Lower lobe of right lung (tissue), 2 donors: ENCODE measurements around the gene PLEKHA5. TPM values are rescaled to one million over a fixed set of nuclear protein-coding genes. Genes with fewer than 3 reads are reported as not detected.
"Not testable (repeated sequence)": the region's sequence is repeated elsewhere in the genome, so short reads cannot be mapped to it uniquely, and the experiment has no call there.

Source experiments
- ATAC-seq, 2 donors: fragments of 200-7000 bp; cut with Tn5 transposase; one replicate each; pipeline ENCODE4 v1.9.1; 2020 to 2022; ENCODE audit warnings: mild to moderate bottlenecking in 2 of 2, moderate library complexity in 2 of 2
- DNase-seq: peaks from one replicate; pipeline ENCODE4 v3.0.0-alpha.2; 2020
- H3K27ac ChIP-seq: fragments of 200-600 bp; one replicate; pipeline ENCODE4 v1.8.0; 2022
- H3K27me3 ChIP-seq: fragments of 200-600 bp; one replicate; pipeline ENCODE4 v1.8.0; 2022; ENCODE audit warnings: low read depth
- H3K36me3 ChIP-seq: fragments of 200-600 bp; one replicate; pipeline ENCODE4 v1.8.0; 2022; ENCODE audit warnings: mild to moderate bottlenecking
- H3K4me1 ChIP-seq: fragments of 200-600 bp; one replicate; pipeline ENCODE4 v1.8.0; 2022
- H3K4me3 ChIP-seq: fragments of 200-600 bp; one replicate; pipeline ENCODE4 v1.8.0; 2022; ENCODE audit warnings: mild to moderate bottlenecking
- H3K9me3 ChIP-seq: fragments of 200-600 bp; one replicate; pipeline ENCODE4 v1.8.0; 2022
- intact Hi-C: fragments of 100-400 bp; cut with DNase I; formaldehyde crosslinking; loops from one replicate; pipeline ENCODE4 v1.11.0; 2022
- total RNA-seq: library from RNA; stranded (reverse); fragmentation: NEBNext Ultra II Directional; extraction: Animal tissue kit (Norgen Biotek cat#: 25700); gene quantifications from one replicate; pipeline ENCODE4 v1.2.1, GENCODE V29; 2021
- TF ChIP-seq, protein P1 (sequence below): fragments of 200-600 bp; IDR thresholded peaks from one replicate; pipeline ENCODE4 v1.8.0; 2022; ENCODE audit warnings: antibody characterized with exemption, mild to moderate bottlenecking
- donor health status: DM: no; HTN: yes; CAD: no; lungs with severe emphysema.

The PLEKHA5 gene
- total RNA-seq, 1 donor from 2014 or later, result 29.2 TPM

DNA sequence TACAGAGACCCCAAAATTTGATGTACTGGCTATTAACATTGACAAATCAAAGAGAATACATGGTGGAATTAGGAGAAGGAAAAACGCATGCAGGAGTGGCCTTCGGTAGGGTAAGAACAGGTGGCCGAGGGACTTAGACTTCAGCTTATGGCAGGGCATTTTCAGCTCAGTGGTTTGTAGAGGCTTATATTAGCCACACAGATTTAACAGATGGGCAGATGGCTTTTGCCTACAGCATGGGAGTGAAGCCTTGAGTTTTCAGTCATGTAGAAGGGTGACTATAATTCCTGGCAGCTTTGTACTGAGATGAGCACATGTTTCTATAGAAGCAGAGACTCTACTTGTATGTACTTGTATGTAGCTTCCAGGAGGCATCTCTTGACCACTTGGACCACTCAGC is 40.9 kb upstream of the PLEKHA5 start:
- H3K27ac ChIP-seq, result no peak overlapping the region
- no peaks in the 10 kb centered on the region for H3K36me3 ChIP-seq
- H3K4me3 ChIP-seq, result no peak overlapping the region
- TF ChIP-seq, protein P1, sequence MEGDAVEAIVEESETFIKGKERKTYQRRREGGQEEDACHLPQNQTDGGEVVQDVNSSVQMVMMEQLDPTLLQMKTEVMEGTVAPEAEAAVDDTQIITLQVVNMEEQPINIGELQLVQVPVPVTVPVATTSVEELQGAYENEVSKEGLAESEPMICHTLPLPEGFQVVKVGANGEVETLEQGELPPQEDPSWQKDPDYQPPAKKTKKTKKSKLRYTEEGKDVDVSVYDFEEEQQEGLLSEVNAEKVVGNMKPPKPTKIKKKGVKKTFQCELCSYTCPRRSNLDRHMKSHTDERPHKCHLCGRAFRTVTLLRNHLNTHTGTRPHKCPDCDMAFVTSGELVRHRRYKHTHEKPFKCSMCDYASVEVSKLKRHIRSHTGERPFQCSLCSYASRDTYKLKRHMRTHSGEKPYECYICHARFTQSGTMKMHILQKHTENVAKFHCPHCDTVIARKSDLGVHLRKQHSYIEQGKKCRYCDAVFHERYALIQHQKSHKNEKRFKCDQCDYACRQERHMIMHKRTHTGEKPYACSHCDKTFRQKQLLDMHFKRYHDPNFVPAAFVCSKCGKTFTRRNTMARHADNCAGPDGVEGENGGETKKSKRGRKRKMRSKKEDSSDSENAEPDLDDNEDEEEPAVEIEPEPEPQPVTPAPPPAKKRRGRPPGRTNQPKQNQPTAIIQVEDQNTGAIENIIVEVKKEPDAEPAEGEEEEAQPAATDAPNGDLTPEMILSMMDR, result no peak
- H3K4me1 ChIP-seq, result no peaks in the 10 kb centered on the region
- no peaks in the 10 kb centered on the region for H3K9me3 ChIP-seq
- no peak for DNase-seq
- no peak for ATAC-seq
- H3K27me3 ChIP-seq, result no peaks in the 10 kb centered on the region
- intact Hi-C loops, result no loop called here

DNA sequence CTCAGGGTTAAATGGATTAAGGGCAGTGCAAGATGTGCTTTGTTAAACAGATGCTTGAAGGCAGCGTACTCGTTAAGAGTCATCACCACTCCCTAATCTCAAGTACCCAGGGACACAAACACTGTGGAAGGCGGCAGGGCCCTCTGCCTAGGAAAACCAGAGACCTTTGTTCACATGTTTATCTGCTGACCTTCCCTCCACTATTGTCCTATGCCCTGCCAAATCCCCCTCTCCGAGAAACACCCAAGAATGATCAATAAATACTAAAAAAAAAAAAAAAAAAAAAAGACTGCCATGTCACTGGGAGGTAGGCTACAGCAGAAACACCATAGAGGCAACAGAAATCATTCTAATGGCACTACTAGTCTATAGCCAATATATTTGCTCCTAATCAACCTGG is 37.1 kb upstream of the PLEKHA5 start:
- intact Hi-C loops, DNase-seq, H3K4me1 ChIP-seq, H3K27me3 ChIP-seq, H3K36me3 ChIP-seq, H3K27ac ChIP-seq, H3K9me3 ChIP-seq, H3K4me3 ChIP-seq: not testable (repeated sequence)
- peak in 1 of 2 donors; percentile 37 for ATAC-seq

DNA sequence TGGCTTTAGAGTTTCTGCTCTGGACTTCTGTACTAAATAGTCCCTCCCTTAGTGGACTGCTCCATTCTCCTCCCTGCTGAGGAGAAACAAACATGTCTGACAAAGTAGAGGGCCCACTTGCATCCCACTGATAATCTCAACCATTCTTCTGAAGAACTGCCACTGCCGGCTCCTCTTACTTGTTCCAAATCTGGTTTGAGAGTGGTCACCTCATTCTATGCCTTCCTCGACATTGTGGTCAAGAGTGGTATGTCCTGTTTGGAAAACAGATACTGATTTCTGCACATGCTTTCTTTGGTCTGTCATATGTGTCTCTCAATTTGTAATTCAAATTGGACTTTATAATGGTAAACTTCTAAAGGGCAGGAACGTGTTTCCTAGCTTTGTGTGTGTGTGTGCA is 36.3 kb upstream of the PLEKHA5 start:
- Histone ChIP-seq H3K27ac (no peak overlapping the region), H3K27me3 (no peaks in the 10 kb centered on the region), H3K4me1 (no peaks in the 10 kb centered on the region), H3K9me3 (no peaks in the 10 kb centered on the region), H3K4me3 (no peak overlapping the region), H3K36me3 (no peaks in the 10 kb centered on the region)
- TF ChIP-seq, protein P1, result no peak
- intact Hi-C loops, result no loop called here
- no peak for ATAC-seq
- no peak for DNase-seq

DNA sequence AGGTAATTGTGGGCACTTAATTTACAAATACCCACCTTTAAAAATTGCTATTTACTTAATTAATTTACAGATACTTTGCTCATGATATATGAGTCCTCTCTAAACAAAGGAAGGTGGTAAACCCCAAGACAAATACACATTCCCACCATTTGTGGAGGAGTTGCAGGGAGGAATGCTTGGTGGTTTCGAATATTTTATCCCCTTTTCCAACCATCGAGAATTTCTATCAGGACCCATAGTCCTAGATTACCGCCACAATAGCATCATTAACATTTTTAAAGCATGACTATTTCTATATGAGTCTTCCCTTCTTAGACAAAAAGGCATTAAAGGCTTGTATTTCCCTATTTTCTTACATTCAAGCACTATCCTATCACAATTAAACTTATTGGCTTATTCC is 34.2 kb upstream of the PLEKHA5 start:
- Histone ChIP-seq H3K36me3 (no peaks in the 10 kb centered on the region), H3K4me1 (no peaks in the 10 kb centered on the region), H3K27me3 (no peaks in the 10 kb centered on the region), H3K27ac (no peak overlapping the region), H3K4me3 (no peak overlapping the region), H3K9me3 (no peaks in the 10 kb centered on the region)
- intact Hi-C loops, result no loop called here
- DNase-seq, result no peak
- TF ChIP-seq, protein P1, result no peak
- no peak for ATAC-seq

DNA sequence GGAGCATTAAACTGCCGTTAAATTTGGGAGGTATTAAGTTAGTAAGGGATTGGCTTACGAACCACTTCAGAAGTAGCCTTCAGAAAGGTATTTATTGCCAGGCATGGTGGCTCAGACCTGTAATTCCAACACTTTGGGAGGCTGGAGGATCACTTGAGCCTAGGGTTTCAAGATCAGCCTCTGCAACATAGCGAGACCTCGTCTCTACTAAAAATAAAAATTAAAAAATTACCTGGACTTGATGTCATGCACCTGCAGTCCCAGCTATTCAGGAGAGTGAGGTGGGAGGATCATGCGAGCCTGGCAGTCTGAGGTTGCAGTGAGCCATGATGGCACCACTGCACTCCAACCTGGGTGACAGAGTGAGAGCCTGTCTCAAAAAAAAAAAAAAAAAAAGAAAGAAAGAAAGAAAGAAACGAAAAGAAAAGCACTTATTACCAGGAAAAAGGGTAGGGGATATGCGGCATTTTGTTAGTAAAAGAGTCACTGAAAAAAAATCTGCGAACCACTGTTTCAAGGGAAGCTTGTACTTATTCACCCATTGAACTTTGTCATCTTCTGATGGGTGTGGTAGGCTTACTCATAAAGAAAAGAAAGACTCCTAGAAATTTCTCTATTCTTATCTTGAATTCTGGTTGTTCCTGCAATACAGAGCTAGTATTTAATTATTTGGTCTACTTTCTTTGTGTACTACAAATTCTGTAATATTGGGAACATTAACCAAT is 33.6 kb upstream of the PLEKHA5 start:
- no peak for ATAC-seq
- Histone ChIP-seq H3K27me3 (no peaks in the 10 kb centered on the region), H3K4me1 (no peaks in the 10 kb centered on the region), H3K27ac (no peak overlapping the region), H3K36me3 (no peaks in the 10 kb centered on the region), H3K9me3 (no peaks in the 10 kb centered on the region), H3K4me3 (no peak overlapping the region)
- intact Hi-C loops, result no loop called here
- TF ChIP-seq, protein P1, result no peak
- no peak for DNase-seq

DNA sequence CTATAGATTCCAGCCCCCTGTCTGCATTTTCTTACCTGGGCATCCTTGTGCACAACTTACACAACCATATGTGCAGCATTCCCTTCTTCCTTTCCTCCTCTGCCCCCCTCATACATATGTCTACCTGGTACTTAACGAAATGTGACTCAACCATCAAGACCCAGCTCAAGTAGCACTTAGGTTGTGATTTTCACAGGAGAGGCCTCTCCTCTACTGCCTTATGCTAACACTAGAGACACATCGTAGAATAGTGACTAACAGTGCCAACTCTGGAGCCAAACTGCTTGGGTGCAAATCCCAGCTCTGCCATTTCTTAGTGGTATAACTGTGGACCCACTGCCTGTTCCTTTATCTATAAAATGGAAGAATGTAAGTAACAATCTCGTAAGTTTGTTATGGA is 24.1 kb upstream of the PLEKHA5 start:
- Histone ChIP-seq H3K4me3 (no peak overlapping the region), H3K36me3 (no peaks in the 10 kb centered on the region), H3K4me1 (no peaks in the 10 kb centered on the region), H3K9me3 (no peaks in the 10 kb centered on the region), H3K27me3 (peaks cover 12% of the 10 kb centered on the region), H3K27ac (no peak overlapping the region)
- TF ChIP-seq, protein P1, result no peak
- no peak for DNase-seq
- ATAC-seq, result peak; percentile 94 to 98
- intact Hi-C loops, result no loop called here
